ENCODE results near the gene EFNA5.

The EFNA5 gene

DNA sequence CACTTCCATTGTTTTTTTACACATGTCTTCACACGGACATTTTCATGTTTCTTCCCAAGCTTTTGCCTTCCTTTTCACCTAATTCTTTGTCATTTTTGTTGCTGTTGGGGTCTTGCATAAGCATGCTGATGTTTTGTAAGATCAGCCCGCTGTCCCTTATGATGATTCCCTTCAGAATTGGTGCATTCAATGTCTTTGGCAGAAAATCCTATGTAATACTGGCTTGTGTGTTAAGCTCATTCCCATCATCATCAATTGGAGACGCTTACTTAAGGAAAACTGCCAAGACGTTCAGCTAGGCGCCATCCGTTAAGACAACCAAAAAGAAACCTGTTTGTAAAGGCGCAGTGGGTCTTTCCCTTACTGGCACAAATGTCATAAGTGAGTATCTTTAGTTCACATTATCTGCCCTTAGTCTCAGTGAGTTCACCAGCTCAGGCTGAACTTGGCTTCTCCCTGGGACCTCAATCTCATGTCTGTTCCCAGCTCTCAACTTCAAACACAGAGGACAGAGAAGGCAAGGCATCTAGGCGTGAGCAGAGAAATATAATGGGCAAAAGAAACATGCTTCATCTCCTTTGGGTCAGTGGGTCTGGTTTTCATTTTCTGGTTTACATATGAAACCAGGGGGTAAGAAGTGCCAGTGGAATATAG, 97.9 kb downstream of the EFNA5 start:
- DNase-seq (ENCODE audit: low read depth in 2 of 3, low spot score in 1 of 3), result no peak

DNA sequence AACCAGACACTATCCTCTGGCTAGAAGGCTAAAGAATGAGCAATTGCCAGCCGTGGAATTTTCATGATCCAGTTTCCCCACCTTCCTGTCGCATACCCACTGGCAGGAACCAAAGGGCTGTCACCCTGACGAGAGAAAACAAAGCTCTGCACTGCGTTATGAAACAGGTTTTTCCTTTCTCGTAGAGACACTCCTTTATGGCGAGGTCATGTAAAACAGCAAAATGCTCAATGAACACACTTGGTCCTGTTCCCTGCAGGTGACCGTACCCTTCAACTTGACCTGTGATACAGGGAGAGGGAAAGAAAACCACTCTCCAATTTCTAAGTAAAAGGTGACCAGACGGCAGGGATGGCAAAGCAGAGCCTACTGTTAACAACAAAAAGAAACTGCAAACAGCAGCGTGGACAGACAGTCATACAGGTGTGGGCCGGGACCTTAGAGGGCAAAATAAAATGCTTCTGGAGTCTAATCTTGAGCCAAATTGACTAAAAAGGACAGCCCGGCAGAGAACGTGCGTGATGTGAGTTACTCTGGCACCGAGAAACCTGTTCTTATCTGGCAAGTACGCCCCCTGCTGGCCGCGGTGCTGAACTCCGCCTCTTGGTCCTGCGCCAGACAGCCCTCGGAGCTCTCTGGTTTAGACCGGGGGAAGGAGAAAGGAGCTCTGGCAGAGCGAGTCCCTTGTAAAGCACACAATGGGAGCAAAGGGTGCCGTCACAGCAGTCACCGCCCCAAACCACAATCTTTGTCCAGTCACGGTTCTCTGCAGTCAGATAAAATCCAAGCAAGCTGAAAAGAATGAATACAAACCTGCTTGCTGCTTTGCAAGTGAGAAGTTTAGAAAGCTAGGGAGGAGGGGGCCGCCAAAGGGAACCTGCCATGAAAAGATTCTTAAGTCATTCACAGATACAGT, 98.9 kb downstream of the EFNA5 start:
- DNase-seq (ENCODE audit: low read depth in 2 of 3, low spot score in 1 of 3), result peak; percentile 80 to 91 (median 85)

DNA sequence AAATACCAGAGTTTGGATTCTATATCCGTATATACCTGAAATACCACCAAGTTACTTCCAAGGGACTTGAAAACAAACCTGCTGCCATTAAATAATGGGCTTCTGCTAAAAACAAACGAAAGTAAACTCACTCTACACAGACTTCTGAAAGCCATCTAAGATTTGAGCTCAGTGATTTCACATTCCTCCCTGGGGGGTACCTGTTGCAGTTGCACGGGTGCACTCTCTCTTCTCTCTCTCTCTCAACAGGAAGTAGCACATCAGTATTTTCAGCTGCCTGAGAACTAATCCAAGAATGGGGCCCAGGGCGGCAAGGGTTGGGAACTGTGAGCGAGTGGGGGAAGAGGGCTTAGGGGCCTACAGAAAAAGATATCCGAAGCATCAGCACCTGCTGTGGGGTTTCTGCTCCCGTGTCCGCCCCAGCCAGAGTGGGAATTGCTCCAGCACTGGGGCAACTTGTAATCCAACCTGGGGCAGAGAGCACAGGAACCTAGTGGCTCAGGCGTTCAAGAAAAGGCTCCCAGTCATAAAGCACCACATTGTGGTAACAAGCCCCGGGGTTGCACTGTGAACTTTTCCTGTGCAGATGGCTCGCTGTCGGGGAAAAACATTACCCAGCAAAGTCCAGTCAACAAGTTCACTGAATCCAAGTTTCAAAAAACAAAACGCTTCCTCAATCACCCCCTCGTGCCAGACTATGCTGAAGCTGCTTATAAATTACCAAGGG, 99.8 kb downstream of the EFNA5 start:
- DNase-seq (ENCODE audit: low read depth in 2 of 3, low spot score in 1 of 3), result peak in 1 of 3 donors; percentile 19

DNA sequence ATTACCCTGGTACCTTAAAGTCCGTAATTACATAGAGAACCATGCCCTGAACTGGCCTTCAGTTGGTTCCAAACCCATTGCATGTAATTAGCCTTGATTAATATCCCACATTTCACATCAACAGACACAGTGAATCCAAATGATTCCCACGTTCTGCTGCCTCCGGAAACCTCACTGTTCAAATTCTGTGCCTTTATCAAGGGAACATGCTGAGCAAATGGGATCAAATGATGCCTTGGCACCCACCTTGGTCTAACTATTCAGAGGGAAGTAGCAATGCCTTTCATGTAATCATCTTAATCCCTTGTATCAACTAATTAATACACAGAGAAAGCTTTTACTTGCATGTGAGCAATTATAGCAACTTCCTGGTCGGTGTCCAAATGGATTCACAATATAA, 100.6 kb downstream of the EFNA5 start:
- no peak for DNase-seq (ENCODE audit: low read depth in 2 of 3, low spot score in 1 of 3)

DNA sequence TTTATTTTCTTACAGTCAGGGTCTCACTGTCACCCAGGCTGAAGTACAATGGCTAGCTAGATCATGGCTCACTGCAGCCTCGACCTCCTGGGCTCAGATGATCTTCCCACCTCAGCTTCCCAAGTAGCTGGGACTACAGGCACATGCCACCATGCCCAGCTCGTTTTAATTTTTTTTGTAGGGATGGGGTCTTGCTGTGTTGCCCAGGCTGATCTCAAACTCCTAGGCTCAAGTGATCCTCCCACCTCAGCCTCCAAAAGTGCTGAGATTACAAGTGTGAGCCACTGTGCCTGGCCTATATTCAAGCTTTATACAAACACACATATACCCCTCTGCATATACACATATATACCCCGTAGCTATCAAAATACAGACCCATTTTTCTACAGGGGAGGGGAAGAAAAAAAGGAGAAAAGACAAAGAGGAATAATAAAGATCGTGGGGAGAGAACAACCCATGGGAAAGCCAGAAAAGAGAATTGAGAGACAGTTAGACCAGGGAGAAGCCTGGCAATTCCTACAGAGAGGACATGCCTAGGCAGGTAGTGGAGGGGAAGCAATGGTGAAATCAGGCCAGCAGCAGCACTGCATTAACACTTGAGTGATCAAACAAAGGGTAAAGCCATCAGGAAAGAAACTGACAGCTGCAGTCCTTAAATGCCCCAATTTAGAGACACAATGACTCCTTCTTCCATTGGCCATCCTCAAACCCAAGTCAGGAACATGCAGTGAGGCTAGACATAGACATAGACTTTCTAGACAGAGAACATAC, 102.7 kb downstream of the EFNA5 start:
- DNase-seq (ENCODE audit: low read depth in 2 of 3, low spot score in 1 of 3), result no peak

DNA sequence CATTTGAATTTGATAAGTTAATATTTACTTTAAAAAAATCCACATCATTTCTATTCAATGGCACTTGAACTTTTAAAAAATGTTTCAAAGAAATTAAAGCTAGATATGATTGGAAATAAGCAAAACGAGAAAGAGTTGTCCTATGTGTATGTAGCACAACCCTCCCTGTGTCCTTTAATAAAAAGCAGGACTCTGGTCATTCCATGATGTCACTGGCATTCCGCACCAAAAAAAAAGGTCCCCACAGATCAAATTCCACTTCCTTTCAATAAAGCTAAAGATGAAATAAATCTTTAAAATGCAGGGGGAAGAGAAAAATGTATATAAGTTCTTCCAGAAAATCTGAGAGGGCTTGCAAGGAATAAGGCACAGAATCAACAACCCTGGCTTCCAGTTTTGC, 103.8 kb downstream of the EFNA5 start:
- DNase-seq (ENCODE audit: low read depth in 2 of 3, low spot score in 1 of 3), result no peak

DNA sequence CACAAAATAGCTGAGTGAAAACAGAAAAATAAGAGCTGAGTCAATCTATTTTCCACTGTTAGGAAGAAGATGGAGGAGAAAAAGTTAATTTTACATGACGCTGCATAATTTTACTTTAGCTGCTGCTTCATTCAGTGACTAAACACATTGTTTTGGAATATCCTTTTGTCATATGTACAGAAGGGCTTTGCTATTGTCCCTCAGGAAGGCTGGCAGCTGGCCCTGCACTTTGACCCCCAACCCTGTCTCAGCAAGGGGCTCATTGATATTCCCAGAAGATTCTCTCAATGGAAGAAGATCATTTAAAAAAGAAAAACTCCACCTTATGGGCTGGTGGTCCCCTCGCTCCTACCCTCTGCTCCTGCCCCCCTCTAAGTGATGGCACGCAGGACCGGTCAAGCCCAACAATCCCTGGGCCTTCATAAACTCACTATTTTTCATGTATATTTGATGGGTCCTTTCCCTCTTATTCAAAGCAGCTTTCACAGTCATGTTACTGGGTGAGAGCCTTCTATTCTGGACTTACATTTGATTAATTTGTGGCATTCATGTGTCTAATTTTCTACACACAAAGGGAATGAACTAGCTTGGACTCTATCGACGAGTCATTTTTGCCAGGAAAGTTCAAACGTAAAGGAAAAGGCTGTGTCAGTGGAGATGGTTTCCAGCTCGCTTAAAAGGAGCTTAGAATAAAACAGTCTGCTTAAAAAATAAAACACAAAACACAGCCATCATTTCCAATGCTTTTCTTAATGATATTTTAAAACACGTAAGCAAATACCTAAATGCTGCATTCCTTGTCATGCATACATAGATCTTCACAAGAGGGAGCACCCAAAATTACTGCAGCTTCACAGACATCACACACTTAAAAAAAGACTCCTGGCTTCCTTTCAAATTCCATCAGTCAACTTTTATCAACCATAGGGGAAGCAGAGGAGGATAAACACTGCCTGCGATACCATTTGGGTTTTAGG, 104.7 kb downstream of the EFNA5 start:
- no peak for DNase-seq (ENCODE audit: low read depth in 2 of 3, low spot score in 1 of 3)

DNA sequence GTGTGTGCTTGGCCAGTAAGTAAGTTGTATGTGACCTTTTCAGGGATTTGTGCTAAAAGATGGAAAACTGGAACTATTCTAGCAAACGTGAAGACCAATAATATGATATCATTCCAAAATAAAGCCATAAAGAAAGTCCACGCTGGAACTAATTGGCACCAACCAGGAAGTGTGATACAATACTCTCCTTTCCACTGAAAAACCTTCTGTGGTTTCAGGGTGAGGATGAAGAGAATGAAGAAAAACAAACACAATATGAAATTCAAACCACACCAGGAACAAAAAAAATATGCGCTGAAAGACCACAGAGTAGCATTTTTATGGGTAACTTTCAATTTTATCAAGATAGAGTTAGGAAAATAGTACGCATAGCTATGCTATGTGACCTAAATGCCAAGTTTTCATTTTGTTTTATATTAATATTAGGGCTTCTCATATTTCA, 105.8 kb downstream of the EFNA5 start:
- DNase-seq (ENCODE audit: low read depth in 2 of 3, low spot score in 1 of 3), result no peak

DNA sequence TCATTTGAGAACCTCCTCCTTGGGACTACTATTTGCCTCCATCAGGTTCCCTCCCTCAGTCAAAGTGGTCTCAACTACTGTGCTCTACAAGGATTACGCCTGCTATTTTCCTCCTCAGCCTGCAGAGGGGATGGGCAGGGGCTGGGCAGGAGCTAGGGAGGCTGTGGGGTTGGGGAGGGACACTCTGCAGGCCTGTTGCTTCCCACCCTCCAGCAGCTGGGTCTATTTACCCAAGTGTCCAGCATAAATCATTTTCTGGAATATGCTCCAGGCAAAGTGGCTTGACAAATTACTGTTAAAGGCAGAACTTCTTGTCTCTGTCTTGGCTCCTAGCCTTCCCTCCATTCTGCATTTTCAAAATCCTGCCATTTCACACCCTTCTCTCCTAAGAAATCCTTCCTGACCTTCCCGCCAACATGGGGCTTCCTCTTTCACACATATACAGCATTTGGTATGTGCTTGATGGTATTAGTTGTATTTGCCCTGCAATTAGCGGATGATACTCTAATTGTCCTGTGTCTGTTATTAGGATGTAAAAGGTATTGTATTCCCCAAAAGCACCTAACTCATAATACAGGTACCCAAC, 106.7 kb downstream of the EFNA5 start:
- no peak for DNase-seq (ENCODE audit: low read depth in 2 of 3, low spot score in 1 of 3)

DNA sequence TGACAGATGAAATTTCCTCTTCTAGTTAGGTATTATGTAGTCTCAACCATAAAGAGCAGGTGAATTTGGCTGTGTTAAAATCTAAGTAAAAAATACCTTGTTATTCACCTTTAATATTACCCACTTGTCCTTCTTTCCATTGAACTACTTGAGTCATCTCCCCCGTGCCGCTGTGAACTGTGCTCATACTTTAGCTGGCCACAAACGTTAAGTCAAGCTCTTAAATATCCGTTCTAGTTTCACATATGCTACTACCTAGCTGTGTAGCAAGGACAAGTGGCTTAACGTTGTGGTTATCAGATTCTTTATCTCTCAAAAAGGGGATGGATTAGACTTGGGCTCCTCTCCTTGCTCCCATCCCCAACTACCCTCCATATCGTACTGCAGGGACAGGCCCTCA, 110.4 kb downstream of the EFNA5 start:
- no peak for DNase-seq (ENCODE audit: low read depth in 2 of 3, low spot score in 1 of 3)

DNA sequence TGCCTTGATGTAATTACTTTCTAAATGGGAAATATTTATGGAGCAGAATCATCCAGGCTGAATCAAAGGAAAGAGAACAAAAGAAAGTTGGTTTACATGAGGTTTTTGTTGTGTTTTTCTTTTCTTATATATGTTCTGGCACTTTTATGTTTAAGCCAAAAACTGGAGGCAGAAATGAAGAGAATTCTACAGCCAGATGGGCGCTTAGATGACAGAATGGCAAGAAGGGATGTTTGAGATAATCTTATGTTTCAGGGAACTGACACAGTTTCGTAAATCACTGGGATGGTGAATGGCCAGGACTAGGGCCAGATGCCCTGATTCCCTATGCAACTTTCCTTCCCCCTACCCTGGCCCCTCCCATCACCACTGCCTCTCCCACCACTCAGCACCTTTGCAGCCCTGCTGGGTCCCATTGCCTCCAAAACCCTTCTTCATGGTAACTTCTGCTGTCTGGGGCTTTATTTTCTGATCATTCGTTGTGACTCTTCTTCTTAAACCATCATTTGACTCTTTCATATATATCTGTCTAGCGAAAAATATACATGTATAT, 111.8 kb downstream of the EFNA5 start:
- DNase-seq (ENCODE audit: low read depth in 2 of 3, low spot score in 1 of 3), result no peak

DNA sequence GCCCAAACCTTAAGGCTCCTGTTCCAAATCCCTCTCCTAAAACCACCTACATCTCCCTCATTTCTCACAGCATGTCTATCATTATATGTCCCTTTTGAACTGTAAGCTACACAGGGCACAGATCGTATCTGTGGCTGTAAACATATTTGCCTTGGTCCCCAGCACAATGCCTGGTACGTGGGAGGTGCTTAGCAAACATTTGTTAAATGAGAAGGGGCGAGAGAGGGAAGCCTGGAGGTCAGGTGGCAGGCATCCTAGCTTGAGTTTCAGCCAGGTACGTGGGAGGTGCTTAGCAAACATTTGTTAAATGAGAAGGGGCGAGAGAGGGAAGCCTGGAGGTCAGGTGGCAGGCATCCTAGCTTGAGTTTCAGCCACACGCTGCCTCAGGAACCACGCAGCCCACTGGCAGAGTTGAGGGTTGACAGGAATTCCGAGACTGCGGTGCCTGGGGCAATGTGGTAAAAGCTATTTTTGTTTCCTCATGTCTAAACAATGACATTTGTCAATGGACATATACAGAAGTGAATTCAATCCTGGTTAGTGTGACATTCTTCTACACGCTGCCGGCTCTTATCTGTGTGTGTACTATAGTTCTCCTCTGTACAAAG, 113.6 kb downstream of the EFNA5 start:
- no peak for DNase-seq (ENCODE audit: low read depth in 2 of 3, low spot score in 1 of 3)

DNA sequence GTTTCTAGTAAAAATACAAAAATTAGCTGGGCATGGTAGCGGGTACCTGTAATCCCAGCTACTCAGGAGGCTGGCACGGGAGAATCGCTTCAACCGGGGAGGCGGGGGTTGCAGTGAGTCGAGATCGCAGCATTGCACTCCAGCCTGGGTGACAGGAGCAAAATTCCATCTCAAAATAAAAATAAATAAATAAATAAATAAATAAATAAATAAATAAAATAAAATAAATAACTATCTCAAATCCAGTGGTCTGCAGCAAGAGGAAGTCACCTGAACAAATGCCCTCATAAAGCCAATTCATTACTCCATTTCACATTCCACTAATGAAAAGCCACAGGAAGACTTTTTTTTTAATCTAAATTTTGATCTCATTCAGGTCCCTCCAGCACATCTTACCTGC, 114.2 kb downstream of the EFNA5 start:
- DNase-seq (ENCODE audit: low read depth in 2 of 3, low spot score in 1 of 3), result no peak

DNA sequence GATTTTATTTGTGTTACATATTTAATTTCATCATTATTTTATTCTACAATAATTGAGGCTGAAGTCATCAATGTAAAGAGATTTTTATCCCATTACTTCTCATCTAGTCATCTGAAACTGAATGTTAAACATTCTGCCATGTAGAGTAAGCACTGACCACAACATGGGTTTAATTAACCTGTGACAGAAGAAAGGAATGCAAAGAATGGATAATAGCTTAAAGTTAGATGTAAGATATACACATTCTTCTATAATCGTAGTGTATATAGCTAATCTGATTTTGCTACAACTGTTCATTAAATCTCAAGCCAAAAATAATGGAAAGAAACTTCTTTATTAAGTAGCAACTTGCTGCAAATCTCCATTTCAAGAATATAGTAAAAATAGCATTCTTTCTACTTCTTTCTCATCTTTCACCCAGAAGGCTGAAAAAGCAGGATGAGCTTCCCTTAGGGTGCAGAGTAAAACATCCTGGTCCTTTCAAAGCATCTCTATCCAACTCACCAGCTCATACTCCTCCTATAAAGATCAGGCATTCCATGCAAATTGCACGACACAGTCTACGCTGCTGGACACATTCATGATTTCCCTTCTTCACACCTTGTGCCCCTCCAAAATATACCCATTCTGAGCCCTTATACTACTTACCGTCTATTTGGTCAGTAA, 115.2 kb downstream of the EFNA5 start:
- no peak for DNase-seq (ENCODE audit: low read depth in 2 of 3, low spot score in 1 of 3)

DNA sequence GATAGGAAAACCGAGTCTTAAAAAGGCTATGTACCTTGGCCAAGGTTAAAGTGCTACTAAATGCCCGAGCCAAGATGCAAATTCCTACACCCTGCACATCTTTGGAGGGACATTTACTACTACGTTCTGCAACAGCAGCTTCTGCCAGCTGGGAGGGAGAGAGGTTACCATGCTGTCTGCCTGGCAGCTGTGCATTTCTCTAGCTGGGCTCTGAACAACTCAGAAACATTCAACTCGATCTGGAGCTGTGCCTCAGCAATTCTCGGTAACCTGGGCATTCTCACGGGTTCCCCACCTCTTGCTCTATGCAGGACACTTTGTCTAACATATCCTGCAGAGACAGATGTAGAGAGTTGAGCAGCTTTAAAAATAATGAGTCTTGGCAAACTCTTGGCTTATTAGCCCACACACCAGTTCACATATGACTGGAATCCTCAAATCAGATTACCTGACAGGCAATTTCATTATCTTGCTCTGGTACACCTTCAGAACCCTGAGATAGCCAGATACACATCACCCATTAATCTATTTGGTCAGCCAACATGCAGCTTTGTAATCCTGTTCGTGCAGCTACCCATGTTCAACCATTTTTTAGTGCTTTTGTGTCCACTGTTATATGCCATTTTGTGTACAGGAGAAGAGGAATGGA, 115.8 kb downstream of the EFNA5 start:
- no peak for DNase-seq (ENCODE audit: low read depth in 2 of 3, low spot score in 1 of 3)

DNA sequence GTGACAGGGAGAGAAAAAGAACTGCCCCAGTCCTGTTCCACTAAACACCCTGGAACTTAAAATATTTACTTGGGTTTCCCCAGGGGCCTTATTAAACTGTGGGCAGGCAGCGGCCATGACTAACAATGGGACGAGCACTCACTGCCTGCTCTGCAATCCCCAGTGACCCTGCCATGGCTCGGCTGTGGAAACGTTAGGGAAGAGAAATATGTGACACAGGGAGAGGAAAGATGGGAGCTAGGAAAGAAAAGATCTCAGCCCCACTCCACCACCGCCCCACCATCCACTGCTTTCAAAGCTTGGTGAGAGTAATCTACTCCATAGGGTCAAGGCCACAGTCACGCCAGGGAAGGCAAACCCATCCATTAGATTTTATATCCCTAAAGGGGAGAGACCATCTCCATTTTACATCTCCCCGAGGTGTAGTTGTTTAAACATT, 117.6 kb downstream of the EFNA5 start:
- no peak for DNase-seq (ENCODE audit: low read depth in 2 of 3, low spot score in 1 of 3)

DNA sequence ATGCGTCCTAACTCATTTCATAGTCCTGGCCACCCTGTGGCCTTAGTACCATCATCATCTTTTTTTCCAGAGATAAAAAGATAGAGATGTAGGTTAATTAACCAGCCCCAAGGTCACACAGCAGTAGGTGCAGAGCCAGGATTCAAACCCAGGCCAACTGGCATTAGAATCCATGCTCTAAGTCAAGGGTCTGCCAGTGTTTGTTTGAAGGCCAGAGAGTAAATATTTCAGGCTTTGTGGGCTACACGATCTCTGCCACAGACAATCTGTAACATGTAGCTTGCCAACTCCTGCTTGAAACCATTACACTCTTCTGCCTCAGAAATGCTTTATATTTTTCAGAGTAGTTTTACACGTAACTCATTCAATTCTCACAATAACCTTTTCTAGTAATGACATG, 119.6 kb downstream of the EFNA5 start:
- no peak for DNase-seq (ENCODE audit: low read depth in 2 of 3, low spot score in 1 of 3)

DNA sequence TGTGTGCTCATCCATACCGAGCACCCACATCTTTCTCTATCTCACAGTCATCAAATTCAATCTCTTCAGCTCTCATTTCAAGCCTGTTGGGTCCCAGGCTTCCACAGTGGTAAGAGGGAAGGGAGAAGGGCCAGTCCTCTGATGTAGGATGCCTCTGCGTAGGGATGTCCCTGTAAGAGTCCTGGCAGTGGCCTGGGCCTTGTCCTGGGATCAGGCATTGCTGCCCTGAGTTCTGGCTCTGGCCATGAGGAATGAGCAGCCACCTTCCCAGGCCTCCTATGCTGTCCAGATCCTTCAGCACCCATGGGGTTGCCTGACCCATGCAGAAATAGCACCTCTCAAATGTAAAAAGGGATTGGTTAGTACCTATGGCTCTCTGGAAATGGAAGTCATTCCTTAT, 121.2 kb downstream of the EFNA5 start:
- no peak for DNase-seq (ENCODE audit: low read depth in 2 of 3, low spot score in 1 of 3)
